ENCODE results near the gene TMEM215.
"Not testable (repeated sequence)": the region's sequence is repeated elsewhere in the genome, so short reads cannot be mapped to it uniquely, and the experiment has no call there.

TMEM215 gene, protein sequence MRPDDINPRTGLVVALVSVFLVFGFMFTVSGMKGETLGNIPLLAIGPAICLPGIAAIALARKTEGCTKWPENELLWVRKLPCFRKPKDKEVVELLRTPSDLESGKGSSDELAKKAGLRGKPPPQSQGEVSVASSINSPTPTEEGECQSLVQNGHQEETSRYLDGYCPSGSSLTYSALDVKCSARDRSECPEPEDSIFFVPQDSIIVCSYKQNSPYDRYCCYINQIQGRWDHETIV

DNA sequence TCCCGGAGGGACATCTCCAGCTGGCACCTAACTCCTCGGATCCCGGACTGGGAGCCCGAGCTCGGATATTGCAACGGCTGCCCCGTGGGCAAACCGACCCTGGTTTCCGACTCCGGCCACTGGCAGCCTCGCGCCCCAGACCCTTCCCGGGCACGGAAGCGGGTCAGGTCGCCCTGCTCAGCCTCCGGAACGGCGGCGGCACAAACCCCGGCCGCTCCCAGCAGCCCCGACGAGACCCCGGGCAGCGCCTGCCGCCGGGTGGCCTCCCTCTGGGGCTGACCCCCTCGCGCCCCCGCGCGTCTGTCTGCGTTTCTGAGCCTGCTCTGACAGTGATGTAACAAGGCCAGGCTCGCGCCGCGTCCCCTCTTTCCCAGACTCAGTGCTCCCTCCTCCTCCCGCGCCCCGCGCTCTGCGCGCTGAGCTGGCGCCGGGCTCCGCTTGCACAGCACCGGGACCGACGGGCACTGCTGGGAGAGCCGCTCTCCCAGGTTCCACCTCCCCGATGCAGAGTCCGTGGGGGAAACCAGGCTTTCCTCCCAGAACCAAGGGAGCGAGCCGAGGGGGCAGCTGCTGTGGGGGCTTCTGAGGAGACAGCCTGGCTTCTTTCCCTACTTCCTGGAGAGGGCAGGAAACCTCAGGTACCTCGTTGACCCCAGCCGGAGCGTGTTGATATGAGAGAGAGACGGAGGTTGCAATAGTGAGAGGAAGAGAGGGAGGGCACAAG lies at the start of gene TMEM215:
Gene TMEM215 (plus strand): TSS at position 373 of the 724 bp plus-strand sequence. CDS start 644 bp downstream, outside the sequence.
- FAIRE-seq = no peak

- no peak for FAIRE-seq
These were observed 47.9 kb upstream of the TMEM215 start for GRCh38 chr9:32735476-32735875.

DNA sequence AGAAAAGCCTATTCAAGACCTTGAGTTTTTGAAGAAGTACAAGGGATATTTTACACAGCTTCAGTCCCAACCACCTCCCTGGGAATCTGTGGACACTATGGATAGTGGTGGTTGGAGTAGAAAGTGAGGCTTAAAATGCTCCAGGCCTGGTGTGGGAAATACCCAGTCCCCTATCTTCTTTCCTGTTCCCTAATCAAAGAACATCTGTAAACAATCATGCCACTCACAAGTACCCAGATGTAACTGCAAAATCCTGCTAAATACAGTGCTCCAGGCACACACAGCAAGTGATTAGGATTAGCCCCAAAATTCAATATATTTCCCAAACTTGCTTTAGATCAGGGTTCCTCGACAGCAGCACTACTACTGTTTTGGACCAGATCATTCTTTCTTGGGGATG lies 46.0 kb upstream of the TMEM215 start:
- no peak for FAIRE-seq

DNA sequence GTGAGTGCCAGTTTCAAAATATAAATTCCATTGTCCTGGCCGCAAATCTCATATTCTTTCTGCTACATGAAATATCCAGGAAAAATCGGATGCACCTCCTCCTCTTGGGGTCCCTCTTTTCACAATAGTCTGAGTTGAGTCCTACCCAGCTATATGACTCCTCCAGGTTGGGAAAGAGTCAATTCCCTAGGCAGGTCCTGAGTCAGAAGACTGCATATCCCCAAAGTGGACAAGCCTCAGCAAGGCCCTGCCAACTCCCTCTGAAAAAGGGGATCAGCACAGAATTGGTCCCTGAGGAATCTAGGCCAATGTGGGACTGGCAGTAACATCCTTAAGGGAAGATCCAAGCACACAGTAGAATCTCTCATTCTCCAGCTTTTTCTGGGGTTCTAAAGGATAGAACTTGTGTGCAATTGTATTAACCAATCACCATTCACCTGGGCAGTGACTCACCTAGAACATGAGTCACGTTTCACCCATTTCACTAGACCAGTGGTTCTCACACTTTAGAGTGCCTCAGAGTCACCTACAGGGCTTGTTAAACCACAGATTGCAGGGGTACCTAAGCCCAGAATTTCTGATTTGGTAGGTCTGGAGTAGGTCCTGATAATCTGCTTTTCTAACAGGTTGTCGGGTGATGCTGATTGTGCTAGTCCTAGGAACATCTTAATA lies 44.7 kb upstream of the TMEM215 start:
- FAIRE-seq = no peak

GRCh38 chr9:32741706-32742105 lies 41.6 kb upstream of the TMEM215 start:
- FAIRE-seq = no peak

GRCh38 chr9:32742296-32742695 lies 41.0 kb upstream of the TMEM215 start:
- no peak for FAIRE-seq

GRCh38 chr9:32748013-32748412 lies 35.3 kb upstream of the TMEM215 start:
- FAIRE-seq = no peak

DNA sequence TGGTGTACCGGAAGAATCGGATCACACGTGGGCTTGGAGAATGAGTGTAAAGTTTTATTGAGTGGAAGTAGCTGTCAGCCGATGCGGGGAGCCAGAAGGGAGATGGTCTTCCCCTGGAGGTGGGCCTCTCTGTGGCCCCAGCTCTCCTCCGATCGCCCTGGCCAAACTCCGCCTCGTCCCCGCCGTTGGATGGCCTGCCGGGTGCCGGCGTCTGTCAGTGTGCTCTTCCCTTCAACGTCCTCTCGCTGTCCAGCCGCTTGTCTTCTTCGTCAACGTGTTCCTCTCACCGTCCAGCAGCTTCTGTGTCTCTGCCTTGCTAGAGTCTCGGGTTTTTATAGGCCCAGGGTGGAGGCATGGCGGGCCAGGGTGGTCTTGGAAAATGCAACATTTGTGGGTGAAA lies 27.6 kb upstream of the TMEM215 start:
- FAIRE-seq = no peak

DNA sequence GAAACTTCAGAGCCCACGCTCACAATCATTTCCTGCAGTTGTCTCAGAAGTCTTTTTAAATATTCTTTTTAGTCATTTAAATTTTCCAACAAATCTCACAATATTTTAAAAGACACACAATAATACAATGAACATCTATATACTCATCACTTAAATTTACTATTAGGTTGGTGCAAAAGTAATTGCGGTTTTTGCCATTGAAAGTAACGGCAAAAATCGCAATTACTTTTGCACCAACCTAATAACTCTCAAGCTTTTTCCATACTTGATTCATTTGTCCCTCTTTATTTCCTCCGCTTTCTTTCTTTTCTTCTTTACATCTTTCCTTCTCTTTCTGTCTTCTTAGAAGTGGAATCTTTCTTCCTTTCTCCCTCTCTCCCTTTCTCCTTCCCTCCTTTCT lies 19.2 kb upstream of the TMEM215 start:
- FAIRE-seq = no peak

DNA sequence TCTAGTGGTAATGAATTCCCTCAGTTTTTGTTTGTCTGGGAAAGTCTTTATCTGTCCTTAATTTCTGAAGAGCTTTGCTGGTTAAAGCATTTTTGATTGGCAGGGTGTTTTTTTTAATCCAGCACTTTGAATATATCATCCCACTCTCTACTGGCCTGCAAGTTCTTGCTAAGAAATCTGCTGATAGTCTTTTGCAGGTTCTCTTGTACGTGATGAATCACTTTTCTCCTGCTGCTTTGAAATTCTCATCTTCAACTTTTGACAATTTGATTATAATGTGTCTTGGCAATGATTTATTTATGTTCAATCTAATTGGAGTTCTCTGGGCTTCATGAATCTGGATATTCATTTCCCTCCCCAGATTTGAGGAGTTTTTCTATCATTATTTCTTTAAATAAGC lies 8.1 kb upstream of the TMEM215 start:
- no peak for FAIRE-seq

GRCh38 chr9:32776201-32776600 lies 7.1 kb upstream of the TMEM215 start:
- no peak for FAIRE-seq

DNA sequence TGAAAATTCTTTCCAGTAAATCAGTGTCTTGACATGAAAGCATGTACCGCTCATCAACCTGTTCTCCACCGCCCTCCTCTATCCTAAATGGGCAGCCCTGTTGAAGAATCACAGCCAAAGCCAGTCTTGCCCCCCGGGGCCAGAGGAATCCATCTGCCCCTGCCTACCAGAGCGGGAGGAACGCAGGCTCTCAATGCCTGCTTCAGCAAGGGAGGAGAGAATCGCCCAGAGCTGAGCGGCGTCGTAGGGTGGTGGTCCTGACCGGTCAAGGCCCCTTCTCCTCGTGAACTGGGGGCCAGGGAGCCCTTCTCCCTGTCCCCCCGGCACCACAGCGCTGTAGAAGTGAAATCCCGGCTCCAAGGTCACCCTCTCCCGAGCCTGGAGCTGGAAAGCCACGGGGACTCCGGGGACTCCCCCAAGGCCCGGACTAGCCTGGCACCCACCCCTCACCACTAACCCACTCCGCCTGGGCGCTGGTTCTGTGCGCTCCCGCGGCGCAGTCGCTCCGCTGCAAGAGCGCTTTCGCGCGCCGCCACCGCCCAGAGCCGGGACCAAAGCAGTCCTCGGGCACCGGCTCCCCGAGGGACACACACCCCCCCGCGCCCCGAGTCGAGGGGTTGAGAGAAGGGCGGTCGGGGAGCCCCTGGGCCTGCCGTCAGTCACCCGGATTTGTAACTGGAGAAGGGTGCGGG lies 718 bp upstream of the TMEM215 start:
- FAIRE-seq = no peak

DNA sequence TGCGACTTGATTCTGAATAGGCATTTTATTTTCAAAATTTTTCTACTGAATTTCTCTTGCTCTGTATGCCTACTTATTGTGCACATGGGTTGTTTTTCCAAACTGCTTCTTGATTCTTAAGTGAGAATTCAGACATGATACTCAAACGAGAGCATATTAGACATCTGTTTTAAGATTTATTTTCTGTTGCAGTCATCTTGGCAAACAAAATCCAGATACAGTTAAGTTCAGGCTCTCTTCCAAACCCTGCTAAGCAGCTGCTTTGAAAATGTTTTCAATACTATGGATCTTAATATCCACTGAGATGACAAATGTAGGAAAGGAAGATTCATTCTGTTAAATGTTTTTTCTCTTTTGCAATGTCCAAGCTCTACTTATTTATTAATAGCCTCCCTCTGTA lies 4.5 kb downstream of the TMEM215 start:
- no peak for FAIRE-seq

DNA sequence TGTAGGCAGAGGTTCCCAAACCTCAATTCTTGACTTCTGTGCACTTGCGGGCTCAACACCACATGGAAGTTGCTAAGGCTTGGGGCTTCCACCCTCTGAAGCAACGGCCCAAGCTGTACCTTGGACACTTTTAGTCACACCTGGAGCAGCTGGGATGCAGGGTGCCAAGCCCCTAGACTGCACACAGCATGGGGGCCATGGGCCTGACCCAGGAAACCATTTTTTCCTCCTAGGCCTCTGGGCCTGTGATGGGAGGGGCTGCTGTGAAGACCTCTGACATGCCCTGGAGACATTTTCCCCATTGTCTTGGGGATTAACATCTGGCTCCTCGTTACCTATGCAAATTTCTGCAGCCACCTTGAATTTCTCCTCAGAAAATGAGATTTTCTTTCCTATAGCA lies 12.7 kb downstream of the TMEM215 start:
- not testable (repeated sequence) for FAIRE-seq

GRCh38 chr9:32801530-32801929 lies 18.2 kb downstream of the TMEM215 start:
- no peak for FAIRE-seq

GRCh38 chr9:32807217-32807616 lies 23.9 kb downstream of the TMEM215 start:
- no peak for FAIRE-seq

GRCh38 chr9:32811246-32811645 lies 27.9 kb downstream of the TMEM215 start:
- FAIRE-seq = no peak

DNA sequence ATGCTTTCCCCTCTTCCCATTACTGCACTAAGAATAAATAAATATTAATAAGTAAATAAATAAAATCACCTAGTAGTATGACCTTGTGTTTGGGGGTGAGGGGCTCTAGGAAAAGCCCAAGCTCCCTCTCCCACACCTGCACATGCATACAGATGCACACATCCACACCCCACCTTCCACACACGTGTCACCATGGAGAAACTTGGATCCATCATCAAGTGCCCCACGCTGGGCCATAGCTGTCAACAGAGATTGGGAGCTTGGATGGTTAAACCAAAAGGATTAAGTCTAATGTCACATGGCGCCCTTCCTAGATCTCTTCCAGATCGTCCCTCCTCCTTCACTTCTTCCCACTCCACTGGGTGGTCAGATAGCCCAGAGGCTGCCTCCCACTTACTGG lies 37.0 kb downstream of the TMEM215 start:
- no peak for FAIRE-seq

DNA sequence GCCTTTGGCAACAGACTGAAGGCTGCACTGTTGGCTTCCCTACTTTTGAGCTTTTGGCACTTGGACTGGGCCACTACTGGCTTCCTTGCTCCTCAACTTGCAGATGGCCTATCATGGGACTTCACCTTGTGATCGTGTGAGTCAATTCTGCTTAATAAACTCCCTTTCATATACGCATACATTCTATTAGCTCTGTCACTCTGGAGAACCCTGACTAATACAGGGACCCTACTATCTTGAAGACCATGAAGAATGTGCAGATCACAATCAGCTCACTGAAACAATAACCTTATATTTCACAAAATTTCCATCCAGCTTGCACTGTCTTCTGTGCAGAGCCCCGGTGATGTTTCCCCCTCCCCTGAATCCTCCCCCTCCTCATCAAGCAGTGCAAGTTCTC lies 39.8 kb downstream of the TMEM215 start:
- no peak for FAIRE-seq

GRCh38 chr9:32823551-32823950 lies 40.2 kb downstream of the TMEM215 start:
- no peak for FAIRE-seq

GRCh38 chr9:32825203-32825602 lies 41.9 kb downstream of the TMEM215 start:
- peak; percentile 97 for FAIRE-seq

DNA sequence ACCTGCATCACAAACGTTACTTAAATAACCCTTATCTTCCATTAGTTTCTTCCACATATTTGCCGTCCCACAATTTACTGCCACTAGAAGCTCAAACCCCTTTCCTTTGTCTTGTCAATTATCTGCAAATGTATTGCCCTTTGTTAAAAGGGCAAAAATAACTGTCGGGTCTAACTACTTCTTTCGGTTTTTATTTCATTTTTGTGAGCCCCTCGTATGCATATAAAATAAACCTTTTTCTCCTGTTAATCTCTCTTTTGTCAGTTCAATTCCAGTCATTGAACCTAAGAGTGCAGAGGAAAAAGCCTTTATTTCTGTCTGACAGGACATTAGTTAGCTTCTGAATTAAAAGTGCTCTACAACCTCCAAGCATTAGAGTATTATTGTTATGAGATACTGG lies 45.5 kb downstream of the TMEM215 start:
- FAIRE-seq = no peak

DNA sequence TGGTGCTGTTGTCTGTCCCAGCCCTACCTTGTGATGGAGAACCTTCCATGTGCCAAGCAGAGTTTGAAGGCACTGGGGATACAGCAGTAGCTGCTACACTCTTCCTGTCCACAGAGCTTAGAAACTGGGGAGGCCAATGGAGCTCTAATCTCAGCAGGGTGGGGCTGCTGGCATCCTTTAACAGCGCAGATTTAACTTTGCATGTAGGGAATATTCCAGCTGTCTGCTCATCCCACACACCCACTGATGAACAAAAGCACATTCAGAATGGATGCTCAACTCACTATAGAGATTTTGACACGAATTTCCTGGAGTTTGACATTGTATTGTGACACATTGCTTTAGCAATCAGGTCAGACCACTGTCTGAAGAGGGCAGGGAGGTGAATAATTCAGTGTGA lies 49.0 kb downstream of the TMEM215 start:
- no peak for FAIRE-seq

Data from endometrium (tissue), 2 donors.